Ovary (tissue), 3 donors: ENCODE data around the gene FPR3.

Experiments
- POLR2A ChIP-seq: fragments of 450-650 bp; IDR thresholded peaks from one replicate; pipeline ENCODE4 v1.6.1; 2017; ENCODE audit warnings: antibody characterized with exemption, mild to moderate bottlenecking, moderate library complexity
- TF ChIP-seq, protein P1 (sequence below), 3 donors: fragments of 450-650 bp in 2 of 3; fragments of 200-600 bp in 1 of 3; IDR thresholded peaks; one replicate each; pipeline versions ENCODE4 v1.5.1 to v1.8.0; 2016 to 2022; ENCODE audit warnings: antibody characterized with exemption in 3 of 3, mild to moderate bottlenecking in 1 of 3
- donor health status: DM: no; HTN: no; CAD: no.

GRCh38 chr19:51780270-51780669, 14.7 kb upstream of the FPR3 start:
- TF ChIP-seq, protein P1, sequence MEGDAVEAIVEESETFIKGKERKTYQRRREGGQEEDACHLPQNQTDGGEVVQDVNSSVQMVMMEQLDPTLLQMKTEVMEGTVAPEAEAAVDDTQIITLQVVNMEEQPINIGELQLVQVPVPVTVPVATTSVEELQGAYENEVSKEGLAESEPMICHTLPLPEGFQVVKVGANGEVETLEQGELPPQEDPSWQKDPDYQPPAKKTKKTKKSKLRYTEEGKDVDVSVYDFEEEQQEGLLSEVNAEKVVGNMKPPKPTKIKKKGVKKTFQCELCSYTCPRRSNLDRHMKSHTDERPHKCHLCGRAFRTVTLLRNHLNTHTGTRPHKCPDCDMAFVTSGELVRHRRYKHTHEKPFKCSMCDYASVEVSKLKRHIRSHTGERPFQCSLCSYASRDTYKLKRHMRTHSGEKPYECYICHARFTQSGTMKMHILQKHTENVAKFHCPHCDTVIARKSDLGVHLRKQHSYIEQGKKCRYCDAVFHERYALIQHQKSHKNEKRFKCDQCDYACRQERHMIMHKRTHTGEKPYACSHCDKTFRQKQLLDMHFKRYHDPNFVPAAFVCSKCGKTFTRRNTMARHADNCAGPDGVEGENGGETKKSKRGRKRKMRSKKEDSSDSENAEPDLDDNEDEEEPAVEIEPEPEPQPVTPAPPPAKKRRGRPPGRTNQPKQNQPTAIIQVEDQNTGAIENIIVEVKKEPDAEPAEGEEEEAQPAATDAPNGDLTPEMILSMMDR (IDR thresholded peaks at IDR 0.05) = no peak
- no peak for TF ChIP-seq POLR2A
